ENCODE results near the gene SARM1. TPM values are rescaled to one million over a fixed set of nuclear protein-coding genes. Genes with fewer than 3 reads are reported as not detected.

Gene SARM1
- total RNA-seq, 2 donors from 2014 or later = 1.3 to 2.0 TPM

GRCh38 chr17:28394337-28395116 is 23.0 kb downstream of the SARM1 start:
- no peaks in the 10 kb centered on the region for H3K9me3 Mint-ChIP-seq
- Histone ChIP-seq H3K36me3 (ENCODE audit: control insufficient read depth, insufficient read depth, low read length) (no peaks in the 10 kb centered on the region), H3K4me1 (ENCODE audit: control insufficient read depth, insufficient read depth, low read length) (no peaks in the 10 kb centered on the region), H3K9ac (ENCODE audit: extremely low read depth, low read length, poor library complexity, severe bottlenecking) (no peak overlapping the region), H3K4me3 (ENCODE audit: low read length) (no peak overlapping the region), H3K27ac (ENCODE audit: low read depth, low read length) (no peak overlapping the region), H3K27me3 (ENCODE audit: control insufficient read depth, insufficient read depth, low read length, poor library complexity, severe bottlenecking) (no peaks in the 10 kb centered on the region), H3K9me3 (ENCODE audit: control insufficient read depth, low read length) (no peaks in the 10 kb centered on the region)
- peaks cover 6% of the 10 kb centered on the region for H3K36me3 Mint-ChIP-seq (ENCODE audit: low read depth)
- no peaks in the 10 kb centered on the region for H3K27me3 Mint-ChIP-seq (ENCODE audit: insufficient read depth)
- DNase-seq = no peak
- 85% methylated on average over 7 of the region's 7 CpGs; no CpG with 5 or more reads in 1 of the 2 experiments for WGBS, 2 experiments (ENCODE audit: insufficient coverage in 1 of 2, insufficient read length in 1 of 2)
- no peak for TF ChIP-seq CTCF (conservative IDR thresholded peaks at IDR 0.05)
- peaks cover 15% of the 10 kb centered on the region for H3K4me1 Mint-ChIP-seq
- no peak overlapping the region for H3K27ac Mint-ChIP-seq
- no peak overlapping the region for H3K4me3 Mint-ChIP-seq

- H3K27me3 Mint-ChIP-seq (ENCODE audit: insufficient read depth) = no peaks in the 10 kb centered on the region
- no peaks in the 10 kb centered on the region for H3K27me3 ChIP-seq (ENCODE audit: control insufficient read depth, insufficient read depth, low read length, poor library complexity, severe bottlenecking)
- H3K4me3 ChIP-seq (ENCODE audit: low read length) = no peak overlapping the region
- WGBS, 2 experiments (ENCODE audit: insufficient coverage in 1 of 2, insufficient read length in 1 of 2) = 60% methylated on average over 2 of the region's 2 CpGs; no CpG with 5 or more reads in 1 of the 2 experiments
- no peaks in the 10 kb centered on the region for H3K9me3 ChIP-seq (ENCODE audit: control insufficient read depth, low read length)
- H3K4me1 ChIP-seq (ENCODE audit: control insufficient read depth, insufficient read depth, low read length) = no peaks in the 10 kb centered on the region
- no peak overlapping the region for H3K4me3 Mint-ChIP-seq
- peaks cover 6% of the 10 kb centered on the region for H3K36me3 Mint-ChIP-seq (ENCODE audit: low read depth)
- peak; percentile 50 for DNase-seq
- TF ChIP-seq CTCF (conservative IDR thresholded peaks at IDR 0.05) = no peak
- peaks cover 15% of the 10 kb centered on the region for H3K4me1 Mint-ChIP-seq
- H3K36me3 ChIP-seq (ENCODE audit: control insufficient read depth, insufficient read depth, low read length) = no peaks in the 10 kb centered on the region
- H3K9ac ChIP-seq (ENCODE audit: extremely low read depth, low read length, poor library complexity, severe bottlenecking) = no peak overlapping the region
- H3K9me3 Mint-ChIP-seq = no peaks in the 10 kb centered on the region
- H3K27ac ChIP-seq (ENCODE audit: low read depth, low read length) = no peak overlapping the region
- no peak overlapping the region for H3K27ac Mint-ChIP-seq
Observed at GRCh38 chr17:28395426-28395825, 23.9 kb downstream of the SARM1 start.

DNA sequence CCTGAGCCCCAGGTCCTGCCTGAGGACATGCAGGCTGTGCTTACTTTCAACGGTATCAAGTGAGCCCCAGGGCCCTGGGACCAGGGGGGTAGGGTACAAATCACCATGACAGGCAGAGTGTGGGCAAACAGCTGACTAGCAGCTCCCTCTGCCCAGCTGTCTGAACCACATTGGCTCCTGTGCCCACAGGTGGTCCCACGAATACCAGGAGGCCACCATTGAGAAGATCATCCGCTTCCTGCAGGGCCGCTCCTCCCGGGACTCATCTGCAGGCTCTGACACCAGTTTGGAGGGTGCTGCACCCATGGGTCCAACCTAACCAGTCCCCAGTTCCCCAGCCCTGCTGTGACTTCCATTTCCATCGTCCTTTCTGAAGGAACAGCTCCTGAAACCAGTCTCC is 24.5 kb downstream of the SARM1 start:
- Mint-ChIP-seq H3K27ac (no peak overlapping the region), H3K36me3 (ENCODE audit: low read depth) (peaks cover 6% of the 10 kb centered on the region), H3K4me1 (peaks cover 15% of the 10 kb centered on the region), H3K9me3 (no peaks in the 10 kb centered on the region), H3K27me3 (ENCODE audit: insufficient read depth) (no peaks in the 10 kb centered on the region), H3K4me3 (no peak overlapping the region)
- H3K4me3 ChIP-seq (ENCODE audit: low read length) = no peak overlapping the region
- H3K4me1 ChIP-seq (ENCODE audit: control insufficient read depth, insufficient read depth, low read length) = no peaks in the 10 kb centered on the region
- TF ChIP-seq CTCF (conservative IDR thresholded peaks at IDR 0.05) = no peak
- H3K9ac ChIP-seq (ENCODE audit: extremely low read depth, low read length, poor library complexity, severe bottlenecking) = no peak overlapping the region
- H3K27ac ChIP-seq (ENCODE audit: low read depth, low read length) = no peak overlapping the region
- no peaks in the 10 kb centered on the region for H3K36me3 ChIP-seq (ENCODE audit: control insufficient read depth, insufficient read depth, low read length)
- DNase-seq = peak; percentile 47
- H3K9me3 ChIP-seq (ENCODE audit: control insufficient read depth, low read length) = no peaks in the 10 kb centered on the region
- WGBS, 2 experiments (ENCODE audit: insufficient coverage in 1 of 2, insufficient read length in 1 of 2) = 90 to 98% methylated on average over 6 of the region's 6 CpGs
- H3K27me3 ChIP-seq (ENCODE audit: control insufficient read depth, insufficient read depth, low read length, poor library complexity, severe bottlenecking) = no peaks in the 10 kb centered on the region
